H1 (cell line): ENCODE results near the gene NOL3. TPM values are rescaled to one million over a fixed set of nuclear protein-coding genes. Genes with fewer than 3 reads are reported as not detected.

Source experiments
- ATF2 ChIP-seq: IDR thresholded peaks from 2 replicates; pipeline ENCODE4 v1.6.1; 2012; ENCODE audit warnings: low read length, inconsistent platforms
- BACH1 ChIP-seq: IDR thresholded peaks from 2 replicates; pipeline ENCODE4 v1.6.1; 2012; ENCODE audit warnings: low read length, improper control_type of control experiment
- BCL11A ChIP-seq, 2 experiments: IDR thresholded peaks; one replicate each; pipeline ENCODE4 v1.6.1; 2011; ENCODE audit warnings: low read depth in 2 of 2, low read length in 2 of 2, mild to moderate bottlenecking in 2 of 2
- E2F6 ChIP-seq: IDR thresholded peaks from 2 replicates; pipeline ENCODE4 v1.6.1; 2012; ENCODE audit warnings: inconsistent platforms
- EZH2 ChIP-seq: fragments of 200-600 bp; sonication (generic); IDR thresholded peaks from 2 replicates; pipeline ENCODE4 v1.7.1; 2012; ENCODE audit warnings: low read depth, mild to moderate bottlenecking, moderate library complexity, low read length, inconsistent platforms; ENCODE audit not compliant: severe bottlenecking
- KDM1A ChIP-seq: fragments of 200-600, 300-600 bp; sonication (generic); IDR thresholded peaks from 2 replicates; pipeline ENCODE4 v1.7.1; 2016; ENCODE audit warnings: mild to moderate bottlenecking, low read length, borderline replicate concordance
- MAX ChIP-seq: IDR thresholded peaks from 2 replicates; pipeline ENCODE4 v1.6.1; 2012; ENCODE audit warnings: inconsistent platforms
- POU5F1 ChIP-seq: IDR thresholded peaks from 2 replicates; pipeline ENCODE4 v1.6.1; 2011; ENCODE audit warnings: low read depth, mild to moderate bottlenecking, low read length, moderate library complexity
- RFX5 ChIP-seq: IDR thresholded peaks from 2 replicates; pipeline ENCODE4 v1.6.1; 2011; ENCODE audit warnings: low read depth, low read length, improper control_type of control experiment, borderline replicate concordance
- SIN3A ChIP-seq, 2 experiments: IDR thresholded peaks in 1 of 2; conservative IDR thresholded peaks in 1 of 2; 2 replicates each; pipeline ENCODE4 v1.6.1; 2011 to 2012; ENCODE audit warnings: low read length in 2 of 2, improper control_type of control experiment in 1 of 2, low read depth in 1 of 2, mild to moderate bottlenecking in 1 of 2
- SIX5 ChIP-seq: IDR thresholded peaks from 2 replicates; pipeline ENCODE4 v1.6.1; 2011; ENCODE audit warnings: mild to moderate bottlenecking, low read depth, low read length
- SP1 ChIP-seq: IDR thresholded peaks from 2 replicates; pipeline ENCODE4 v1.6.1; 2011; ENCODE audit warnings: low read depth, low read length
- TAF1 ChIP-seq: IDR thresholded peaks from 2 replicates; pipeline ENCODE4 v1.6.1; 2011; ENCODE audit warnings: mild to moderate bottlenecking, low read depth, low read length
- TBP ChIP-seq: IDR thresholded peaks from 2 replicates; pipeline ENCODE4 v1.6.1; 2011; ENCODE audit warnings: low read depth, low read length, improper control_type of control experiment
- TEAD4 ChIP-seq: IDR thresholded peaks from 2 replicates; pipeline ENCODE4 v1.6.1; 2012; ENCODE audit warnings: low read depth, low read length, inconsistent platforms, mixed read lengths
- YY1 ChIP-seq: IDR thresholded peaks from 2 replicates; pipeline ENCODE4 v1.6.1; 2011; ENCODE audit warnings: low read depth, mild to moderate bottlenecking, low read length
- polyA plus RNA-seq, 7 experiments: library from polyadenylated mRNA; depleted of rRNA in 3 of 7; stranded (reverse) in 5 of 7; unstranded in 2 of 7; fragments of >200 nt in 5 of 7; fragments of 200-250 nt in 2 of 7; gene quantifications; 1 replicate in 5 of 7; 2 replicates in 1 of 7; 4 replicates in 1 of 7; pipeline versions ENCODE4 v1.2.1 to v1.2.3, GENCODE V29; 2011 to 2013; ENCODE audit warnings: missing spikeins in 2 of 7, mixed read lengths in 2 of 7
- total RNA-seq: library from RNA; stranded (reverse); fragmentation: NEBNext Ultra II Directional; extraction: Animal tissue kit (Norgen Biotek cat#: 25700); gene quantifications from 2 replicates; pipeline ENCODE4 v1.2.1, GENCODE V29; 2021

The NOL3 gene
- total and polyA plus RNA-seq, 2 of the 8 experiments (the other 6 are each of a cell fraction or from before 2014, with no cell fraction given), result 2.2 to 4.6 TPM

GRCh38 chr16:67155295-67156142, 14.8 kb upstream of the NOL3 start (continued):
- TF ChIP-seq ATF2, result no peak
- peak; percentile 31; the same call in 1 of the 2 replicates for TF ChIP-seq TEAD4
- TF ChIP-seq RFX5, result no peak
- TF ChIP-seq TAF1, result no peak
- no peak for TF ChIP-seq KDM1A
- no peak for TF ChIP-seq POU5F1
- TF ChIP-seq BCL11A (IDR thresholded peaks at IDR 0.05; ENCODE audit: low read depth in 2 of 2, low read length in 2 of 2), result no peak
- TF ChIP-seq SIX5, result no peak
- TF ChIP-seq E2F6, result no peak; the same call in 1 of the 2 replicates
- TF ChIP-seq YY1, result peak; percentile 57; the same call in 1 of the 2 replicates
- TF ChIP-seq TBP, result peak; percentile 39; the same call in 1 of the 2 replicates
- no peak for TF ChIP-seq BACH1
- TF ChIP-seq SP1, result no peak
- TF ChIP-seq EZH2, result peak; percentile 70
- TF ChIP-seq SIN3A (conservative IDR thresholded peaks at IDR 0.05 in 1 of 2, IDR thresholded peaks at IDR 0.05 in 1 of 2; ENCODE audit: low read depth in 1 of 2, low read length in 2 of 2), result peak in 1 of 2 experiments; percentile 60; a peak in 1 of 4 replicates
- peak; percentile 49 for TF ChIP-seq MAX
